ENCODE measurements around the gene ZNF532.
A peak's percentile ranks its signal among the peaks of the same experiment; 100 is the strongest.
"Not testable (repeated sequence)": the region's sequence is repeated elsewhere in the genome, so short reads cannot be mapped to it uniquely, and the experiment has no call there.

Gene ZNF532, protein sequence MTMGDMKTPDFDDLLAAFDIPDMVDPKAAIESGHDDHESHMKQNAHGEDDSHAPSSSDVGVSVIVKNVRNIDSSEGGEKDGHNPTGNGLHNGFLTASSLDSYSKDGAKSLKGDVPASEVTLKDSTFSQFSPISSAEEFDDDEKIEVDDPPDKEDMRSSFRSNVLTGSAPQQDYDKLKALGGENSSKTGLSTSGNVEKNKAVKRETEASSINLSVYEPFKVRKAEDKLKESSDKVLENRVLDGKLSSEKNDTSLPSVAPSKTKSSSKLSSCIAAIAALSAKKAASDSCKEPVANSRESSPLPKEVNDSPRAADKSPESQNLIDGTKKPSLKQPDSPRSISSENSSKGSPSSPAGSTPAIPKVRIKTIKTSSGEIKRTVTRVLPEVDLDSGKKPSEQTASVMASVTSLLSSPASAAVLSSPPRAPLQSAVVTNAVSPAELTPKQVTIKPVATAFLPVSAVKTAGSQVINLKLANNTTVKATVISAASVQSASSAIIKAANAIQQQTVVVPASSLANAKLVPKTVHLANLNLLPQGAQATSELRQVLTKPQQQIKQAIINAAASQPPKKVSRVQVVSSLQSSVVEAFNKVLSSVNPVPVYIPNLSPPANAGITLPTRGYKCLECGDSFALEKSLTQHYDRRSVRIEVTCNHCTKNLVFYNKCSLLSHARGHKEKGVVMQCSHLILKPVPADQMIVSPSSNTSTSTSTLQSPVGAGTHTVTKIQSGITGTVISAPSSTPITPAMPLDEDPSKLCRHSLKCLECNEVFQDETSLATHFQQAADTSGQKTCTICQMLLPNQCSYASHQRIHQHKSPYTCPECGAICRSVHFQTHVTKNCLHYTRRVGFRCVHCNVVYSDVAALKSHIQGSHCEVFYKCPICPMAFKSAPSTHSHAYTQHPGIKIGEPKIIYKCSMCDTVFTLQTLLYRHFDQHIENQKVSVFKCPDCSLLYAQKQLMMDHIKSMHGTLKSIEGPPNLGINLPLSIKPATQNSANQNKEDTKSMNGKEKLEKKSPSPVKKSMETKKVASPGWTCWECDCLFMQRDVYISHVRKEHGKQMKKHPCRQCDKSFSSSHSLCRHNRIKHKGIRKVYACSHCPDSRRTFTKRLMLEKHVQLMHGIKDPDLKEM (N-terminal part only)

GRCh38 chr18:58864146-58865032 is at the start of gene ZNF532:
Gene ZNF532 (plus strand): TSS chr18:58864877. CDS start in a region left out here.
- DNase-seq, result peak; percentile 84

GRCh38 chr18:58819051-58819450 is 45.6 kb upstream of the ZNF532 start:
- no peak for DNase-seq

GRCh38 chr18:58820251-58820650 is 44.4 kb upstream of the ZNF532 start:
- DNase-seq, result no peak

- DNase-seq, result no peak
These were observed 41.7 kb upstream of the ZNF532 start for GRCh38 chr18:58822944-58823343.

GRCh38 chr18:58823412-58823811 is 41.3 kb upstream of the ZNF532 start:
- no peak for DNase-seq

DNA sequence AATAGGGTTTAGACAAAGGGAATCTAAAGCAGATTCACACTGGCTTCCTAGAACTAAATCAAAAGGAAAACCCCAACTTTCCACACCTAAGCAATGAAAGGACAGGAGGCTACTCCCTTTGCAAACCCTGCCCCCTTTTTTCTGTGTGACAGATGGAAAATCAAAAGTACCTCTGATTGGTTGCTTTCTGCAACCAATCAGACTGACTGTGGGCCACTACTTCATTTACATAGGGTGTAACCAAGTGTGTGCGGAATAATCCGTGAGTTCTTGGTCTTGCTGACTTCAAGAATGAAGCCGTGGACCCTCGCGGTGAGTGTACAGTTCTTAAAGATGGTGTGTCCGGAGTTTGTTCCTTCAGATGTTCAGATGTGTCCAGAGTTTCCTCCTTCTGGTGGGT is 37.8 kb upstream of the ZNF532 start:
- not testable (repeated sequence) for DNase-seq

DNA sequence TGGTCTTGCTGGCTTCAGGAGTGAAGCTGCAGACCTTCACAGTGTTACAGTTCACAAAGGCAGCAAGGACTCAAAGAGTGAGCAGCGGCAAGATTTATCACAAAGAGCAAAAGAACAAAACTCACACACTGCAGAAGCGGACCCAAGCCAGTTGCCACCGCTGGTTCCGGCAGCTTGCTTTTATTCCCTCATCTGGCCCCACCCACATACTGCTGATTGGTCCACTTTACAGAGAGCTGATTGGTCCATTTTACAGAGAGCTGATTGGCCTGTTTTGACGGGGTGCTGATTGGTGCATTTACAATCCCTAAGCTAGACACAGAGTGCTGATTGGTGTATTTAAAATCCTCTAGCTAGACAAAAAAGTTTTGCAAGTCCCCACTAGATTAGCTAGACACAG is 37.2 kb upstream of the ZNF532 start:
- no peak for DNase-seq

DNA sequence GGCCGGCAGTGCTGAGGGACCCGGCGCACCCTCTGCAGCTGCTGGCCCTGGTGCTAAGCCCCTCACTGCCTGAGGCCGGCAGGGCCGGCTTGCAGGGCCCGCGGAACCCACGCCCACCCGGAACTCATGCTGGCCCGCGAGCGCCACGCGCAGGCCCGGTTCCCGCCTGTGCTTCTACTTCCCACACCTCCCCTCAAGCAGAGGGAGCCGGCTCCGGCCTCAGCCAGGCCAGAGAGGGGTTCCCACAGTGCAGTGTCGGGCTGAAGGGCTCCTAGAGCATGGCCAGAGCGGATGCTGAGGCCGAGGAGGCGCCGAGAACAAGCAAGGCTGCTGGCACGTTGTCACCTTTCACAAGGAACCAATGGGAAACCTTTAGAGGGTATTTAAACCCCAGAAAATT is 36.8 kb upstream of the ZNF532 start:
- DNase-seq, result no peak

- no peak for DNase-seq
These were observed 36.1 kb upstream of the ZNF532 start for GRCh38 chr18:58828399-58829121.

DNA sequence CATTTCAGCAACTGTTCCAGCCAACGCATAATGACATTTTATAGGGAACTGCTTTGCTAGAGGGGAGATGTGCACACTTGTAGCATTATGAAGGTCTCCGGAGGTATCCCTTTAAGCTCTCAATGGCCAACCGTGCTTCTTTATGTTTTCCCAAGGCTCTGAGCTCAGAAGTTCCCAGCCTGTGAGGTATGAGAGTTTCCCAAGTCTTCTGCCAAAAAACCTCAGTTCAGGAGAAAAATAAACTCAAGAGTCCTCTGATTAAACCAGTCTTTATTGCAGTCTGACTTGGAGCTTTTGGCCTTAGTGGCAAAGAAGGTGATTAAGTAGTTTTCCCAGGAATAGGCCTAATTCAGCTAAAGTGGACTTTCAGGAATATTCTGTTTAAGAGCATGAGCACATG is 35.4 kb upstream of the ZNF532 start:
- no peak for DNase-seq

DNA sequence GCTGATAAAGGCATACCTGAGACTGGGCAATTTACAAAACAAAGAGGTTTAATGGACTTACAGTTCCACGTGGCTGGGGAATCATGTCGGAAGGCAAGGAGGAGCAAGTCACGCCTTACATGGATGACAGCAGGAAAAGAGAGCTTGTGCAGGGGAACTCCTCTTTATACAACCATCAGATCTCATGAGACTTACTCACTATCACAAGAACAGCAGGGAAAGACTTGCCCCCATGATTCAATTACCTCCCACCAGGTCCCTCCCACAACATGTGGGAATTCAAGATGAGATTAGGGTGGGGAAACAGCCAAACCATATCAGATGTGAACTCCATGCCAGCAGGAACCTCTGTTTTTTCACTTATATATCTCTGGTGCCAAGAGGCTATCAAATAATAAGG is 34.8 kb upstream of the ZNF532 start:
- not testable (repeated sequence) for DNase-seq

- no peak for DNase-seq
These were observed 33.1 kb upstream of the ZNF532 start for GRCh38 chr18:58831606-58832005.

DNA sequence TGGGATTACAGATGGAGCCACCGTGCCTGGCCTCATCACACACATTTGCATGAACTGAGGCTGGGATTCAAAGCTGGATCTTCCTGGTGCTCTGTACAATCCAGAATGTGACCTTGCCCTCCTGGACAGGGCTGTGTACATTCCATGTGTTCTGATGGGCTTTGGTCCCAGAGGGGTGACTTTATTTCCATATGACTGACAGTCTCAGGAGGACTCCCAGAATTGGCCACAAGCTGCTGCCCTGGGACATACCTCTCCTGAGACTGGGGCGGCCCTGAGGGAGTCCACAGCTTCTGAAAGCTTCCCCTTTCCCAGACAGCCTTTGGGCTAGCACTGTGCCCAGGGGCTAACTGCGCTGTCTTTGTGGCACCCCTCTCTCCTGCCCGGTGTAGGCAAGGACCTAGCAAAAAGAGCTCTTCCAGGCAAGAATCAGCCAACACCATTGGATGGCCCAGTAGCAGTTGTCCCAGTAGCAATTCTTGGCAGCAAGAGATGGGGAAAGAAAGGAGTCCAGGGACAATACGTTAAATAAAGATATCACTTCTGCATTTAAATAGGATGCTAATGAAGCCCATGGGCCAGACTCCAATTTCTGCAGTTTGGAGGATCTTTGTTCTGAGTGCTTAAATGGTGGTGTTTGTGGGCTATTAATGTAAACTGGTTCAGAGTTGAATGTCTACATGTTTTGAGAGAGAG is 26.4 kb upstream of the ZNF532 start:
- no peak for DNase-seq

- no peak for DNase-seq
These were observed 25.7 kb upstream of the ZNF532 start for GRCh38 chr18:58838946-58839345.

DNA sequence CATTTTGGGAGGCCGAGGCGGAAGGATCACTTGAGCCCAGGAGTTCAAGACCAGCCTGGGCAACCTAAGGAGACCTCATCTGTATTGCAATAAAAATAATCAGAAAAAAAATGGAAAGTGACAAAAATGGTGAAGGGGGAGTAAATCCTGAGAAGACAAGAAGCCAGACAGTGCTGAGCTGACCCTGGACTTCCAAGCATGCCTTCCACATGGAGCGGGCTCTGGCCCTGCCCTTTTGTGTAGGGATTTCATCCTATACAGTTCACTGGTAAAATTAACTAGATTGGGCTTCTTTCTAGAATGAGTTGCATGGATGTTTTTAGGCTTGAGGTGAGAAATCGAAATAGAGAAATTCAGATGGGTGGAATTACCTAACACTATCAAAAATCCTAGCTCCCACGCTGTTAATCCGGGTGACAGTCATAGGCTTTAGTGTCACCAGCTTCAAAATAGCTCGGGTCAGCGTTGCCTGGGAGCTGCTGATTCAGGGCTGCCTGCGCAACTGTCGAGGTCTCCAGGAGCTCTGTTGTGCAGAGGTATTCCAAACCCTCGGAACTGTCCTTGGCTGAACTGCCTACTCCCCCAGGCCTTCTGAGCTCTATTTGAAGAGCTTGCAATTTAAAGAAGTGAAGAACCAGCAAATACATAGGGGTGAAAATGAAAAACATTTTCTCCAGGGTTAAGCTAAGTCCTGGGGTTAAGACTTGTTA is 21.5 kb upstream of the ZNF532 start:
- no peak for DNase-seq

- no peak for DNase-seq
These were observed 21.0 kb upstream of the ZNF532 start for GRCh38 chr18:58843688-58844035.

GRCh38 chr18:58844871-58845270 is 19.8 kb upstream of the ZNF532 start:
- DNase-seq, result no peak

- DNase-seq, result no peak
These were observed 18.6 kb upstream of the ZNF532 start for GRCh38 chr18:58845928-58846724.

DNA sequence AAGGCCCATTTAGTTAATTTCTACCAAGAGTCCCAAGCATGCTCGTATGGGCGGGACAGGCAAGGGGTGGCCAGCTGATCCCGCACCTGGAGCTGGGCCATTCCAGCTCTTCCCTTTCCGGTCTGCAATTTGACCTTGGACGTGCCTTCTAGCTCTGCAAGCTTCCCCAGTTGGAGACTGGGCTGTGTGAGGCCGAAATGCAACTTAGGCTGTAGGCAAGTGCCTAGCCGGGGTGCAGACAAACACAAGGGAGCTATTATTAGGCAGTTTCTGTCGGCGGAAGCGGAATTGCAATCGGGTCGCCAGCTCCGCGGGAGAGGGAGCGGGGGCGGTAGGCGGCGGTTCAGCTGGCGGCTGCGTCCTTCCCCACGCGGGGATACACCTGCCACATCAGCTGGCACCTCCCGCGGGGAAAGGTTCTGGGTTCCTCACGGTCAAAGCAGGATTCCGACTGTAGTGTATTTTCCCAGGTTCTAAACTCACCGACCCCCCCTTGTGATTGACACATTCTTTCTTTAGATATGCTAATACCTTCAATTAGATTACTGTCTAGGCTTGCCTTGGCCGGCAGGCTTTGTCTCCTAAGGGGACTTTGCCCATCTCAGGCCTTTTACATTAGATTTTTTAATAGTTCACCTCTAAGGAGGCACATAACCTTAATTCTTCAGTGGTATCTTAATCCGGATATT is 17.1 kb upstream of the ZNF532 start:
- no peak for DNase-seq

Data from NCI-H2029 (cell line).